Measurements from ENCODE around the gene GRIN3B. TPM values are rescaled to one million over a fixed set of nuclear protein-coding genes. Genes with fewer than 3 reads are reported as not detected.

GRIN3B gene
- total RNA-seq, 4 donors from 2014 or later = not detected

DNA sequence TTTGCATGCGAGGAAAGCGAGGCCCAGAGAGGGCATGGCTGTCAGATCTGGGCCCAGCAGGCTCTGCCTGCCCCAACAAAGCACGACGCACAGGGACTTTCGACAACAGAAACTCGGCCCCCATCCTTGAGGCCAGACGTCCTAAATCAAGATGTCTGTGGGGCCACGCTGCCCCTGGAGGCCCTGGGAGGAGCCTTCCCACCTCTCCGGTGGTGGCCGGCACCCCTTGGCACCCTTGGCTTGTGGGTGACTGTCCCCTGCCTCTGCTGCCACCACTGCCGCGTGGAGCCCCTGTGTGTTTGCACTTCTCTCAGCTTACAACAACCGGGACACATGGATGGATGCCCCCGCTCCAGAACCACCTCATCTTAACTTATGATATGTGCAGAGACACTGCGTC, 11.7 kb upstream of the GRIN3B start:
- Histone ChIP-seq H3K4me3 (no peak overlapping the region), H3K4me1 (peaks cover 0 to 36% (median 10%) of the 10 kb centered on the region in 3 donors), H3K9me3 (no peaks in the 10 kb centered on the region), H3K27ac (no peak overlapping the region), H3K36me3 (peaks cover 0 to 69% of the 10 kb centered on the region in 2 donors), H3K27me3 (no peaks in the 10 kb centered on the region)
- WGBS, 2 donors (ENCODE audit: low coverage in 1 of 2) = 88 to 100% methylated on average over 3 to 6 of the region's 15 CpGs
- no peak for ATAC-seq
- TF ChIP-seq, protein P1, sequence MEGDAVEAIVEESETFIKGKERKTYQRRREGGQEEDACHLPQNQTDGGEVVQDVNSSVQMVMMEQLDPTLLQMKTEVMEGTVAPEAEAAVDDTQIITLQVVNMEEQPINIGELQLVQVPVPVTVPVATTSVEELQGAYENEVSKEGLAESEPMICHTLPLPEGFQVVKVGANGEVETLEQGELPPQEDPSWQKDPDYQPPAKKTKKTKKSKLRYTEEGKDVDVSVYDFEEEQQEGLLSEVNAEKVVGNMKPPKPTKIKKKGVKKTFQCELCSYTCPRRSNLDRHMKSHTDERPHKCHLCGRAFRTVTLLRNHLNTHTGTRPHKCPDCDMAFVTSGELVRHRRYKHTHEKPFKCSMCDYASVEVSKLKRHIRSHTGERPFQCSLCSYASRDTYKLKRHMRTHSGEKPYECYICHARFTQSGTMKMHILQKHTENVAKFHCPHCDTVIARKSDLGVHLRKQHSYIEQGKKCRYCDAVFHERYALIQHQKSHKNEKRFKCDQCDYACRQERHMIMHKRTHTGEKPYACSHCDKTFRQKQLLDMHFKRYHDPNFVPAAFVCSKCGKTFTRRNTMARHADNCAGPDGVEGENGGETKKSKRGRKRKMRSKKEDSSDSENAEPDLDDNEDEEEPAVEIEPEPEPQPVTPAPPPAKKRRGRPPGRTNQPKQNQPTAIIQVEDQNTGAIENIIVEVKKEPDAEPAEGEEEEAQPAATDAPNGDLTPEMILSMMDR (IDR thresholded peaks at IDR 0.05) = no peak
- no peak for TF ChIP-seq POLR2AphosphoS5 (IDR thresholded peaks at IDR 0.05)
- TF ChIP-seq POLR2A (IDR thresholded peaks at IDR 0.05) = no peak
- no peak for TF ChIP-seq EP300 (IDR thresholded peaks at IDR 0.05)

GRCh38 chr19:989381-990081, 10.7 kb upstream of the GRIN3B start:
- WGBS, 2 donors (ENCODE audit: low coverage in 1 of 2) = 88% methylated on average over 10 of the region's 25 CpGs; no CpG with 5 or more reads in 1 of the 2 donors
- no peaks in the 10 kb centered on the region for H3K9me3 ChIP-seq
- no peak for ATAC-seq
- peaks cover 0 to 79% of the 10 kb centered on the region in 2 donors for H3K36me3 ChIP-seq
- peaks cover 0 to 27% (median 6%) of the 10 kb centered on the region in 3 donors for H3K4me1 ChIP-seq
- H3K27ac ChIP-seq = peak overlapping the region in 1 of 4 donors; percentile 7
- H3K27me3 ChIP-seq = peaks cover 10% of the 10 kb centered on the region
- TF ChIP-seq, protein P1 (IDR thresholded peaks at IDR 0.05) = peak in 1 of 4 experiments; percentile 14
- TF ChIP-seq POLR2AphosphoS5 (IDR thresholded peaks at IDR 0.05) (no peak), EP300 (IDR thresholded peaks at IDR 0.05) (no peak)
- H3K4me3 ChIP-seq = no peak overlapping the region

DNA sequence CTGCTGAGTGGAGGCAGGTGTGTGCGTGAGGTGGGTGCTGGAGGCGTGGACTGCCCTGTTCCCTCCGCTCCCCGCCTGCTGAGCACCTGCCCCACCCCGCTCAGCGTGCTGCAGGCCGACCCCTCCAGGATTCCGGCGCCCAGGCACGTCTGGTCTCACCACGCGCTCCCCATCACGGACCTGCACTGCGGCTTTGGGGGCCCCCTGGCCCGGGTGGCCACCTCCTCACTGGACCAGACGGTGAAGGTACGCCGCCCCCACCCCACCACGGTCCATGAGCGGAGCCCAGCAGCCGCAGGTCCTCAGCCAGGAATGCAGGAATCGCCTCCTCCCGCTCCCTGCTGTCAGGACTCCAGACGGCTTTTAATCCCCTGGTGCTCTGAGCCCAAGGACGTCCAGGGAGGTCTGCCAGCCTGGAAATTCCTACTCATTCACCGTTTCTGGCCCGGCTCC, 10.1 kb upstream of the GRIN3B start:
- TF ChIP-seq, protein P1 (IDR thresholded peaks at IDR 0.05) = no peak
- no peak for TF ChIP-seq POLR2A (IDR thresholded peaks at IDR 0.05)
- no peak for TF ChIP-seq EP300 (IDR thresholded peaks at IDR 0.05)
- no peak for TF ChIP-seq POLR2AphosphoS5 (IDR thresholded peaks at IDR 0.05)
- Histone ChIP-seq H3K36me3 (peaks cover 0 to 85% of the 10 kb centered on the region in 2 donors), H3K27ac (peak overlapping the region in 2 of 4 donors; percentile 7 to 38), H3K27me3 (peaks cover 16% of the 10 kb centered on the region), H3K9me3 (no peaks in the 10 kb centered on the region), H3K4me1 (peaks cover 0 to 21% (median under 1%) of the 10 kb centered on the region in 3 donors), H3K4me3 (no peak overlapping the region)
- 0% methylated on average over 1 of the region's 27 CpGs; no CpG with 5 or more reads in 1 of the 2 donors for WGBS, 2 donors (ENCODE audit: low coverage in 1 of 2)
- peak; percentile 12 for ATAC-seq

DNA sequence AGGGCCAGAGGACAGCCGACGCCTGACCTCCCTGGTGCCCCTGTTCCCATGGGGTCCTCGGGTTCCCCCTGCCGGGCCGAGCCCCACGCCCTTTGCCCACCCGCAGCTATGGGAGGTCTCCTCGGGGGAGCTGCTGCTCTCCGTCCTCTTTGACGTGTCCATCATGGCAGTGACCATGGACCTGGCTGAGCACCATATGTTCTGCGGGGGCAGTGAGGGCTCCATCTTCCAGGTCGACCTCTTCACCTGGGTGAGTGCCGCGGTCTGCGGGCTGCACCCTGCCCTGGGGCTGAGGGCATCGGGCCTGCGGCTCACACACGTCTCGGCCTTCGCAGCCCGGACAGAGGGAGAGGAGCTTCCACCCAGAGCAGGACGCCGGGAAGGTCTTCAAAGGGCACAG, 9.5 kb upstream of the GRIN3B start:
- TF ChIP-seq, protein P1 (IDR thresholded peaks at IDR 0.05) = no peak
- TF ChIP-seq POLR2A (IDR thresholded peaks at IDR 0.05) = no peak
- no peak for TF ChIP-seq EP300 (IDR thresholded peaks at IDR 0.05)
- TF ChIP-seq POLR2AphosphoS5 (IDR thresholded peaks at IDR 0.05) = no peak
- Histone ChIP-seq H3K27ac (peak overlapping the region in 2 of 4 donors; percentile 7 to 38), H3K27me3 (peaks cover 22% of the 10 kb centered on the region), H3K4me3 (no peak overlapping the region), H3K4me1 (peaks cover 0 to 17% (median 0%) of the 10 kb centered on the region in 3 donors), H3K9me3 (no peaks in the 10 kb centered on the region), H3K36me3 (peaks cover 0 to 90% of the 10 kb centered on the region in 2 donors)
- WGBS, 2 donors (ENCODE audit: low coverage in 1 of 2) = no CpG with 5 or more reads among the region's 23 CpGs
- ATAC-seq = no peak
